Liver (tissue), 9 donors: Measurements from ENCODE around the gene DYRK3. TPM values are rescaled to one million over a fixed set of nuclear protein-coding genes. Genes with fewer than 3 reads are reported as not detected.

Source experiments
- DNase-seq: peaks from one replicate; pipeline ENCODE4 v3.0.0-alpha.2; 2017; ENCODE audit warnings: low spot score
- H3K27ac ChIP-seq, 2 donors: one replicate each; pipeline ENCODE4 v1.7.0; 2013; ENCODE audit warnings: inconsistent platforms in 2 of 2, low read length in 2 of 2, control low read depth in 1 of 2, low read depth in 1 of 2, mild to moderate bottlenecking in 1 of 2
- H3K27me3 ChIP-seq, 4 donors: one replicate each; pipeline versions ENCODE4 v1.6.1 to v1.7.0; 2013; ENCODE audit warnings: low read length in 3 of 4, inconsistent platforms in 1 of 4, mild to moderate bottlenecking in 1 of 4, moderate library complexity in 1 of 4; ENCODE audit not compliant: control insufficient read depth in 4 of 4, insufficient read depth in 4 of 4
- H3K36me3 ChIP-seq, 4 donors: one replicate each; pipeline versions ENCODE4 v1.6.1 to v1.7.0; 2013; ENCODE audit warnings: low read length in 3 of 4, mild to moderate bottlenecking in 3 of 4, low read depth in 1 of 4, moderate library complexity in 1 of 4; ENCODE audit not compliant: control insufficient read depth in 4 of 4, insufficient read depth in 3 of 4
- H3K4me1 ChIP-seq, 4 donors: one replicate each; pipeline versions ENCODE4 v1.6.1 to v1.7.0; 2013; ENCODE audit warnings: low read length in 3 of 4, mild to moderate bottlenecking in 3 of 4, moderate library complexity in 1 of 4; ENCODE audit not compliant: control insufficient read depth in 4 of 4, insufficient read depth in 4 of 4
- H3K4me3 ChIP-seq, 3 donors: one replicate each; pipeline versions ENCODE4 v1.6.1 to v1.7.0; 2013; ENCODE audit warnings: low read length in 3 of 3, control low read depth in 1 of 3, low read depth in 1 of 3, mild to moderate bottlenecking in 1 of 3
- H3K9ac ChIP-seq, 2 donors: one replicate each; pipeline ENCODE4 v1.7.0; 2013; ENCODE audit warnings: low read length in 2 of 2, mild to moderate bottlenecking in 2 of 2, moderate library complexity in 2 of 2, control low read depth in 1 of 2, low read depth in 1 of 2
- H3K9me3 ChIP-seq, 4 donors: one replicate each; pipeline versions ENCODE4 v1.6.1 to v1.7.0; 2013; ENCODE audit warnings: low read length in 3 of 4; ENCODE audit not compliant: control insufficient read depth in 4 of 4
- EGR1 ChIP-seq, 2 donors: IDR thresholded peaks; 2 replicates each; pipeline ENCODE4 v1.6.1; 2016 to 2018; ENCODE audit warnings: antibody characterized with exemption in 2 of 2, low read depth in 2 of 2
- FOXA1 ChIP-seq: IDR thresholded peaks from 2 replicates; pipeline ENCODE4 v1.6.1; 2016; ENCODE audit warnings: antibody characterized with exemption
- FOXA2 ChIP-seq: IDR thresholded peaks from 2 replicates; pipeline ENCODE4 v1.6.1; 2016; ENCODE audit warnings: antibody characterized with exemption
- GABPA ChIP-seq, 2 donors: IDR thresholded peaks in 1 of 2; conservative IDR thresholded peaks in 1 of 2; 2 replicates each; pipeline ENCODE4 v1.6.1; 2016; ENCODE audit warnings: antibody characterized with exemption in 2 of 2, mild to moderate bottlenecking in 1 of 2, moderate library complexity in 1 of 2
- HNF4A ChIP-seq, 2 donors: conservative IDR thresholded peaks; 2 replicates each; pipeline ENCODE4 v1.6.1; 2016; ENCODE audit warnings: antibody characterized with exemption in 2 of 2, mild to moderate bottlenecking in 2 of 2
- HNF4G ChIP-seq: IDR thresholded peaks from 2 replicates; pipeline ENCODE4 v1.6.1; 2016; ENCODE audit warnings: antibody characterized with exemption
- JUND ChIP-seq, 2 donors: IDR thresholded peaks; 2 replicates each; pipeline ENCODE4 v1.6.1; 2016; ENCODE audit warnings: antibody characterized with exemption in 2 of 2
- NR2F2 ChIP-seq: IDR thresholded peaks from 2 replicates; pipeline ENCODE4 v1.6.1; 2016; ENCODE audit warnings: antibody characterized with exemption
- RAD21 ChIP-seq, 2 donors: IDR thresholded peaks; 2 replicates each; pipeline ENCODE4 v1.6.1; 2016; ENCODE audit warnings: antibody characterized with exemption in 2 of 2, mild to moderate bottlenecking in 2 of 2
- RXRA ChIP-seq, 2 donors: IDR thresholded peaks; 2 replicates each; pipeline ENCODE4 v1.6.1; 2017 to 2018; ENCODE audit warnings: antibody characterized with exemption in 2 of 2, mild to moderate bottlenecking in 1 of 2
- SP1 ChIP-seq: IDR thresholded peaks from 2 replicates; pipeline ENCODE4 v1.6.1; 2018; ENCODE audit warnings: antibody characterized with exemption, mild to moderate bottlenecking
- TAF1 ChIP-seq: conservative IDR thresholded peaks from 2 replicates; pipeline ENCODE4 v1.6.1; 2016; ENCODE audit warnings: antibody characterized with exemption, mild to moderate bottlenecking
- YY1 ChIP-seq: IDR thresholded peaks from 2 replicates; pipeline ENCODE4 v1.6.1; 2016; ENCODE audit warnings: antibody characterized with exemption, mild to moderate bottlenecking
- ZBTB33 ChIP-seq: IDR thresholded peaks from 2 replicates; pipeline ENCODE4 v1.6.1; 2016; ENCODE audit warnings: antibody characterized with exemption
- WGBS: extraction: QIAGEN DNeasy Blood & Tissue Kit; methylation state at CpG from one replicate; pipeline ENCODE4 v1.1.7; 2013; 5-methylcytosine and 5-hydroxymethylcytosine counted together
- polyA plus RNA-seq, 2 donors: library from polyadenylated mRNA; stranded (reverse) in 1 of 2; unstranded in 1 of 2; fragments of 200-250 nt in 1 of 2; fragments of >200 nt in 1 of 2; fragmentation: Nextera tagmentation in 1 of 2; extraction: Ambion mirVana in 1 of 2; gene quantifications; one replicate each; pipeline versions ENCODE4 v1.2.1 to v1.2.3, GENCODE V29; 2013 to 2015
- total RNA-seq, 2 donors: library from RNA; depleted of rRNA; stranded (reverse); fragments of >200 nt; gene quantifications; one replicate each; pipeline ENCODE4 v1.2.3, GENCODE V29; 2014
- TF ChIP-seq, protein P1 (sequence below): IDR thresholded peaks from 2 replicates; pipeline ENCODE4 v1.6.1; 2016; ENCODE audit warnings: antibody characterized with exemption, mild to moderate bottlenecking
- TF ChIP-seq, protein P2 (sequence below): IDR thresholded peaks from 2 replicates; pipeline ENCODE4 v1.6.1; 2016; ENCODE audit warnings: antibody characterized with exemption
- TF ChIP-seq, protein P3 (sequence below): fragments of 150-350 bp; IDR thresholded peaks from 2 replicates; pipeline ENCODE4 v1.5.1; 2017; ENCODE audit warnings: improper control_type of control experiment, low read depth, low read length; ENCODE audit not compliant: missing input control
- TF ChIP-seq, protein P4 (sequence below): IDR thresholded peaks from 2 replicates; pipeline ENCODE4 v1.6.1; 2016; ENCODE audit warnings: antibody characterized with exemption
- donor health status: healthy.
- donor health status: healthy.
- donor health status: healthy.
- donor health status: healthy.
- donor health status: healthy.

The DYRK3 gene
- total and polyA plus RNA-seq, 4 donors, result 1.5 to 41.8 (median 5.0) TPM

- Histone ChIP-seq H3K4me1 (peaks cover 17 to 64% (median 44%) of the 10 kb centered on the region in 4 donors), H3K27ac (peak within 1 kb of the TSS; percentile 96), H3K4me3 (peak within 1 kb of the TSS; percentile 84 to 88 (median 87)), H3K36me3 (no peaks in the 10 kb centered on the region), H3K9ac (peak within 1 kb of the TSS; percentile 61 to 93), H3K9me3 (no peaks in the 10 kb centered on the region), H3K27me3 (no peaks in the 10 kb centered on the region)
- 1% methylated on average over 82 of the region's 82 CpGs for WGBS
- peak; percentile 94 for DNase-seq
- TF ChIP-seq NR2F2 (no peak), SP1 (no peak), RAD21 (IDR thresholded peaks at IDR 0.05) (no peak), GABPA (IDR thresholded peaks at IDR 0.05 in 1 of 2, conservative IDR thresholded peaks at IDR 0.05 in 1 of 2) (no peak), HNF4A (conservative IDR thresholded peaks at IDR 0.05) (no peak)
- TF ChIP-seq, protein P1, sequence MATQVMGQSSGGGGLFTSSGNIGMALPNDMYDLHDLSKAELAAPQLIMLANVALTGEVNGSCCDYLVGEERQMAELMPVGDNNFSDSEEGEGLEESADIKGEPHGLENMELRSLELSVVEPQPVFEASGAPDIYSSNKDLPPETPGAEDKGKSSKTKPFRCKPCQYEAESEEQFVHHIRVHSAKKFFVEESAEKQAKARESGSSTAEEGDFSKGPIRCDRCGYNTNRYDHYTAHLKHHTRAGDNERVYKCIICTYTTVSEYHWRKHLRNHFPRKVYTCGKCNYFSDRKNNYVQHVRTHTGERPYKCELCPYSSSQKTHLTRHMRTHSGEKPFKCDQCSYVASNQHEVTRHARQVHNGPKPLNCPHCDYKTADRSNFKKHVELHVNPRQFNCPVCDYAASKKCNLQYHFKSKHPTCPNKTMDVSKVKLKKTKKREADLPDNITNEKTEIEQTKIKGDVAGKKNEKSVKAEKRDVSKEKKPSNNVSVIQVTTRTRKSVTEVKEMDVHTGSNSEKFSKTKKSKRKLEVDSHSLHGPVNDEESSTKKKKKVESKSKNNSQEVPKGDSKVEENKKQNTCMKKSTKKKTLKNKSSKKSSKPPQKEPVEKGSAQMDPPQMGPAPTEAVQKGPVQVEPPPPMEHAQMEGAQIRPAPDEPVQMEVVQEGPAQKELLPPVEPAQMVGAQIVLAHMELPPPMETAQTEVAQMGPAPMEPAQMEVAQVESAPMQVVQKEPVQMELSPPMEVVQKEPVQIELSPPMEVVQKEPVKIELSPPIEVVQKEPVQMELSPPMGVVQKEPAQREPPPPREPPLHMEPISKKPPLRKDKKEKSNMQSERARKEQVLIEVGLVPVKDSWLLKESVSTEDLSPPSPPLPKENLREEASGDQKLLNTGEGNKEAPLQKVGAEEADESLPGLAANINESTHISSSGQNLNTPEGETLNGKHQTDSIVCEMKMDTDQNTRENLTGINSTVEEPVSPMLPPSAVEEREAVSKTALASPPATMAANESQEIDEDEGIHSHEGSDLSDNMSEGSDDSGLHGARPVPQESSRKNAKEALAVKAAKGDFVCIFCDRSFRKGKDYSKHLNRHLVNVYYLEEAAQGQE, result no peak
These were observed 49.4 kb downstream of the DYRK3 start, which contains the start of gene MAPKAPK2 for GRCh38 chr1:206684478-206685333. Gene MAPKAPK2 (plus strand): TSS chr1:206684905. CDS start chr1:206685230, 325 bp downstream.

DNA sequence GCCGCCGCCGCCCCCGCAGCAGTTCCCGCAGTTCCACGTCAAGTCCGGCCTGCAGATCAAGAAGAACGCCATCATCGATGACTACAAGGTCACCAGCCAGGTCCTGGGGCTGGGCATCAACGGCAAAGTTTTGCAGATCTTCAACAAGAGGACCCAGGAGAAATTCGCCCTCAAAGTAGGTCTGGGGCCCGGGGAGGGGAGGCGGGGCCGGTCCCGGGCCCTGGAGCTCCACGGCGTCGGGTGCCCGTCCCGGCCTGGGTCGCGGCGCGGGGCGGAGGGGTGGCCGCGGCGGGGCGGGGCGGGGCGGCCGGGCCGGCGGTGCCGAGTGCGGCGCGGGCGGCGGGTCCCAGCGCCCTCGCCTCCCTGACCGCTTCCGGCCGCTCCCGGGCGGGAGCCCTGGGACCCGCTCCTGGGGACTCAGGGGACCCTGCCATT, 50.0 kb downstream of the DYRK3 start:
- peak overlapping the region; percentile 84 to 88 (median 87) for H3K4me3 ChIP-seq
- no peaks in the 10 kb centered on the region for H3K9me3 ChIP-seq
- H3K9ac ChIP-seq, result peak overlapping the region; percentile 61 to 93
- no peak for DNase-seq
- WGBS, result under 1% methylated on average over 48 of the region's 48 CpGs
- TF ChIP-seq, protein P2, sequence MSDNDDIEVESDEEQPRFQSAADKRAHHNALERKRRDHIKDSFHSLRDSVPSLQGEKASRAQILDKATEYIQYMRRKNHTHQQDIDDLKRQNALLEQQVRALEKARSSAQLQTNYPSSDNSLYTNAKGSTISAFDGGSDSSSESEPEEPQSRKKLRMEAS, result no peak
- TF ChIP-seq, protein P1, result no peak
- TF ChIP-seq ZBTB33 (no peak), HNF4A (conservative IDR thresholded peaks at IDR 0.05) (no peak), JUND (IDR thresholded peaks at IDR 0.05) (no peak), SP1 (no peak), HNF4G (no peak), FOXA1 (no peak), RAD21 (IDR thresholded peaks at IDR 0.05) (no peak), EGR1 (IDR thresholded peaks at IDR 0.05; ENCODE audit: low read depth in 2 of 2) (no peak), RXRA (IDR thresholded peaks at IDR 0.05) (no peak), TAF1 (no peak), FOXA2 (no peak), NR2F2 (no peak), GABPA (IDR thresholded peaks at IDR 0.05 in 1 of 2, conservative IDR thresholded peaks at IDR 0.05 in 1 of 2) (no peak), YY1 (no peak)
- TF ChIP-seq, protein P3, sequence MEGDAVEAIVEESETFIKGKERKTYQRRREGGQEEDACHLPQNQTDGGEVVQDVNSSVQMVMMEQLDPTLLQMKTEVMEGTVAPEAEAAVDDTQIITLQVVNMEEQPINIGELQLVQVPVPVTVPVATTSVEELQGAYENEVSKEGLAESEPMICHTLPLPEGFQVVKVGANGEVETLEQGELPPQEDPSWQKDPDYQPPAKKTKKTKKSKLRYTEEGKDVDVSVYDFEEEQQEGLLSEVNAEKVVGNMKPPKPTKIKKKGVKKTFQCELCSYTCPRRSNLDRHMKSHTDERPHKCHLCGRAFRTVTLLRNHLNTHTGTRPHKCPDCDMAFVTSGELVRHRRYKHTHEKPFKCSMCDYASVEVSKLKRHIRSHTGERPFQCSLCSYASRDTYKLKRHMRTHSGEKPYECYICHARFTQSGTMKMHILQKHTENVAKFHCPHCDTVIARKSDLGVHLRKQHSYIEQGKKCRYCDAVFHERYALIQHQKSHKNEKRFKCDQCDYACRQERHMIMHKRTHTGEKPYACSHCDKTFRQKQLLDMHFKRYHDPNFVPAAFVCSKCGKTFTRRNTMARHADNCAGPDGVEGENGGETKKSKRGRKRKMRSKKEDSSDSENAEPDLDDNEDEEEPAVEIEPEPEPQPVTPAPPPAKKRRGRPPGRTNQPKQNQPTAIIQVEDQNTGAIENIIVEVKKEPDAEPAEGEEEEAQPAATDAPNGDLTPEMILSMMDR, result no peak
- TF ChIP-seq, protein P4, sequence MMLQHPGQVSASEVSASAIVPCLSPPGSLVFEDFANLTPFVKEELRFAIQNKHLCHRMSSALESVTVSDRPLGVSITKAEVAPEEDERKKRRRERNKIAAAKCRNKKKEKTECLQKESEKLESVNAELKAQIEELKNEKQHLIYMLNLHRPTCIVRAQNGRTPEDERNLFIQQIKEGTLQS, result no peak
- H3K27me3 ChIP-seq, result no peaks in the 10 kb centered on the region
- H3K4me1 ChIP-seq, result peaks cover 20 to 70% (median 50%) of the 10 kb centered on the region in 4 donors
- no peaks in the 10 kb centered on the region for H3K36me3 ChIP-seq
- peak overlapping the region; percentile 96 for H3K27ac ChIP-seq
